RWPE2 (cell line): ENCODE data around the gene SPRED2.

ENCODE experiments used
- ATAC-seq: fragments of 200-7000 bp; cut with Tn5 transposase; 3 replicates; pipeline ENCODE4 v1.9.1; 2021; ENCODE audit warnings: low read depth
- DNase-seq: peaks from one replicate; pipeline ENCODE4 v3.0.0-alpha.2; 2020; ENCODE audit warnings: low spot score
- H3K27ac ChIP-seq: fragments of 450-650 bp; 2 replicates; pipeline ENCODE4 v1.5.1; 2017; ENCODE audit warnings: mild to moderate bottlenecking; ENCODE audit not compliant: poor library complexity, severe bottlenecking
- H3K27me3 ChIP-seq: fragments of 250-450 bp; sonication (Bioruptor Pico); 2 replicates; pipeline ENCODE4 v1.5.1; 2021; ENCODE audit warnings: mild to moderate bottlenecking, moderate library complexity; ENCODE audit not compliant: insufficient read depth, poor library complexity, severe bottlenecking
- H3K36me3 ChIP-seq: fragments of 250-450 bp; sonication (Bioruptor Pico); 2 replicates; pipeline ENCODE4 v1.5.1; 2020; ENCODE audit warnings: low read depth, mild to moderate bottlenecking, moderate library complexity
- H3K4me1 ChIP-seq: fragments of 250-450 bp; sonication (Bioruptor Pico); 2 replicates; pipeline ENCODE4 v1.5.1; 2021; ENCODE audit warnings: mild to moderate bottlenecking, moderate library complexity; ENCODE audit not compliant: insufficient read depth, poor library complexity, severe bottlenecking
- H3K4me3 ChIP-seq: fragments of 250-450 bp; sonication (Bioruptor Pico); 2 replicates; pipeline ENCODE4 v1.5.1; 2021; ENCODE audit warnings: mild to moderate bottlenecking, moderate library complexity; ENCODE audit not compliant: severe bottlenecking
- H3K9me3 ChIP-seq: fragments of 250-450 bp; sonication (Bioruptor Pico); 2 replicates; pipeline ENCODE4 v1.5.1; 2021; ENCODE audit warnings: mild to moderate bottlenecking, moderate library complexity; ENCODE audit not compliant: severe bottlenecking
- TF ChIP-seq, protein P1 (sequence below): fragments of 450-650 bp; IDR thresholded peaks from one replicate; pipeline ENCODE4 v1.5.1; 2017; ENCODE audit warnings: mild to moderate bottlenecking, moderate library complexity; ENCODE audit not compliant: poor library complexity, severe bottlenecking

The SPRED2 gene

DNA sequence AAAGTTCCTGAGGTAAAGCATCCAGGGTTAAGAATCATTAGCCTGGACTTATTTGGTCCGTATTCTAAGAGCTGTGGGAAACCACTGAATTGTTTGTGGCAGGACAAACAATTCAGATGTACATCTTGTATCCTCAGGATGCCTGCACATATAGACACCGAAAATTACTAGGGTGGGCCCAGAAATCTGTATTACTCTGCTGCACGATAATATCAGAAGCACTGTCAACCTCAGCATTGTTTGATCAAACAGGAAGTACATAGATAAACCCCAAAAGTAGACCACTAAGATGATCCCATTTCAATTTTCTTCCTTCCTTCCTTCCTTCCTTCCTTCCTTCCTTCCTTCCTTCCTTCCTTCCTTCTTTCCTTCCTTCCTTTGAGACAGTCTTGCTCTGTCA lies 34.2 kb upstream of the SPRED2 start:
- Histone ChIP-seq H3K27me3 (no peaks in the 10 kb centered on the region), H3K4me1 (no peaks in the 10 kb centered on the region), H3K9me3 (no peaks in the 10 kb centered on the region), H3K4me3 (no peak overlapping the region), H3K27ac (no peak overlapping the region), H3K36me3 (no peaks in the 10 kb centered on the region)
- TF ChIP-seq, protein P1, sequence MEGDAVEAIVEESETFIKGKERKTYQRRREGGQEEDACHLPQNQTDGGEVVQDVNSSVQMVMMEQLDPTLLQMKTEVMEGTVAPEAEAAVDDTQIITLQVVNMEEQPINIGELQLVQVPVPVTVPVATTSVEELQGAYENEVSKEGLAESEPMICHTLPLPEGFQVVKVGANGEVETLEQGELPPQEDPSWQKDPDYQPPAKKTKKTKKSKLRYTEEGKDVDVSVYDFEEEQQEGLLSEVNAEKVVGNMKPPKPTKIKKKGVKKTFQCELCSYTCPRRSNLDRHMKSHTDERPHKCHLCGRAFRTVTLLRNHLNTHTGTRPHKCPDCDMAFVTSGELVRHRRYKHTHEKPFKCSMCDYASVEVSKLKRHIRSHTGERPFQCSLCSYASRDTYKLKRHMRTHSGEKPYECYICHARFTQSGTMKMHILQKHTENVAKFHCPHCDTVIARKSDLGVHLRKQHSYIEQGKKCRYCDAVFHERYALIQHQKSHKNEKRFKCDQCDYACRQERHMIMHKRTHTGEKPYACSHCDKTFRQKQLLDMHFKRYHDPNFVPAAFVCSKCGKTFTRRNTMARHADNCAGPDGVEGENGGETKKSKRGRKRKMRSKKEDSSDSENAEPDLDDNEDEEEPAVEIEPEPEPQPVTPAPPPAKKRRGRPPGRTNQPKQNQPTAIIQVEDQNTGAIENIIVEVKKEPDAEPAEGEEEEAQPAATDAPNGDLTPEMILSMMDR: no peak
- no peak for DNase-seq
- ATAC-seq: no peak

DNA sequence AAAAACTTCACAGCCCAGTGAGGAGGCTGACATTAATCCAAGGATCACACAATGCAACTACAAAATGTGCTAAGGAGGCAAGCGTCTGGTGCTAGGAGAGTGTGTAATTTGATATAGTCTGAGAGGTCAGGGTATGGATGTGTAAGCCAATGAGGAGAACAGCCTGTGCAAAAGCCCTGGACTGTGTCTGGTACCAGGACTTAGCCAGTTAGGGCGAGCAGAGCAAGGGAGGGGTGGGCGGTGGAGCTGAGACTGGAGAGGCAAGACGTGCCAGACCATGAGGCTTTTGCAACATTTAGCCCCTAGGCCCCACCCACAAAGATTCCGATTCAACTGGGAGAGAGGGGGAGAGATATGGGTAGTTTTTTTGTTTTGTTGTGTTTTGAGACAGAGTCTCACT lies 33.5 kb upstream of the SPRED2 start:
- no peak overlapping the region for H3K27ac ChIP-seq
- H3K4me1 ChIP-seq: no peaks in the 10 kb centered on the region
- no peaks in the 10 kb centered on the region for H3K27me3 ChIP-seq
- TF ChIP-seq, protein P1: no peak
- no peak overlapping the region for H3K4me3 ChIP-seq
- no peaks in the 10 kb centered on the region for H3K36me3 ChIP-seq
- DNase-seq (no peak), ATAC-seq (no peak)
- H3K9me3 ChIP-seq: no peaks in the 10 kb centered on the region

DNA sequence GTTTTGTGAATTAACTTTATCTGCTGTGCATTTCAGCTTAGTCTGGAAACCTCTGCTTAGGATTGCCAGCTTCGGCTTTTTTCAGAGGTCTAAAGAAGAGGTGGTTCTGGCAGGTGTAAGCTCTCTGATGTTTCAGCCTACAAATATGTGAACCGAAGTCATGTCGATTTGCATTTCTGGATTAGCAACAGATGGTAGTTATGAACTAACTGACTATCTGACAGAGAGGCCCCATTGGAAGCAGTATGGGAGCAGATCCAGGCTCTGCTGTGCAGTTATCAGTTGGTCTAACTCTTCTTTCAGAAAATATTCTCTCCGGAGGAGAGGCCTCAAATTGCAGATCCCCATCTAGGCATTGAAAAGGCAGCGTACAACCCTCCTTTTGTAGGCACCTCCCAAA lies 32.7 kb upstream of the SPRED2 start:
- TF ChIP-seq, protein P1: no peak
- Histone ChIP-seq H3K4me3 (no peak overlapping the region), H3K9me3 (no peaks in the 10 kb centered on the region), H3K27me3 (no peaks in the 10 kb centered on the region), H3K4me1 (no peaks in the 10 kb centered on the region), H3K27ac (no peak overlapping the region), H3K36me3 (no peaks in the 10 kb centered on the region)
- DNase-seq (no peak), ATAC-seq (no peak)

GRCh38 chr2:65464604-65465003 lies 32.2 kb upstream of the SPRED2 start:
- Histone ChIP-seq H3K27ac (no peak overlapping the region), H3K9me3 (no peaks in the 10 kb centered on the region), H3K27me3 (no peaks in the 10 kb centered on the region), H3K4me3 (no peak overlapping the region), H3K4me1 (no peaks in the 10 kb centered on the region), H3K36me3 (no peaks in the 10 kb centered on the region)
- no peak for DNase-seq
- TF ChIP-seq, protein P1: no peak
- ATAC-seq: no peak

DNA sequence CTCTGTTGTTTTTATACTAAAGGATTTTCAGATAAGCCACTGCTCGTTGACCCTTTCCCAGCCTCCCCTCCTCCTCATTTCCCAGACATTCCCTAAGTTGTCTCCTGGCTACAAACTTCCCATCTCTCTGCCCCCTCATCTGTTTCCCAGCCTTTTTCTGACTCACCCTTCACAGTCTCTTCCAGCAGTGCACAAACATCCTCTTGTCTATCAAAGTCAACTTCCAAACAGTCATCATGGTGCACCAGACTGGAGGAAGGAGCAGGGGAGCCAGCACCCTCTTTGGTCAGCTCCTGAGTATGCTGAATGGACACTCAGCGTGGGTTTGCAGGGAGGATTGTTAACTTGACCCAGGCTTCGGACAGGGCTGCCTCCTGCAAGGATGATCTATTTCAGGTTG lies 26.6 kb upstream of the SPRED2 start:
- H3K4me3 ChIP-seq: no peak overlapping the region
- no peak overlapping the region for H3K27ac ChIP-seq
- H3K36me3 ChIP-seq: no peaks in the 10 kb centered on the region
- H3K4me1 ChIP-seq: no peaks in the 10 kb centered on the region
- no peaks in the 10 kb centered on the region for H3K27me3 ChIP-seq
- TF ChIP-seq, protein P1: no peak
- ATAC-seq (peak; percentile 35; the same call in 2 of the 3 replicates), DNase-seq (no peak)
- H3K9me3 ChIP-seq: no peaks in the 10 kb centered on the region
